Measurements from ENCODE around the gene PPP2R2D.

PPP2R2D gene

DNA sequence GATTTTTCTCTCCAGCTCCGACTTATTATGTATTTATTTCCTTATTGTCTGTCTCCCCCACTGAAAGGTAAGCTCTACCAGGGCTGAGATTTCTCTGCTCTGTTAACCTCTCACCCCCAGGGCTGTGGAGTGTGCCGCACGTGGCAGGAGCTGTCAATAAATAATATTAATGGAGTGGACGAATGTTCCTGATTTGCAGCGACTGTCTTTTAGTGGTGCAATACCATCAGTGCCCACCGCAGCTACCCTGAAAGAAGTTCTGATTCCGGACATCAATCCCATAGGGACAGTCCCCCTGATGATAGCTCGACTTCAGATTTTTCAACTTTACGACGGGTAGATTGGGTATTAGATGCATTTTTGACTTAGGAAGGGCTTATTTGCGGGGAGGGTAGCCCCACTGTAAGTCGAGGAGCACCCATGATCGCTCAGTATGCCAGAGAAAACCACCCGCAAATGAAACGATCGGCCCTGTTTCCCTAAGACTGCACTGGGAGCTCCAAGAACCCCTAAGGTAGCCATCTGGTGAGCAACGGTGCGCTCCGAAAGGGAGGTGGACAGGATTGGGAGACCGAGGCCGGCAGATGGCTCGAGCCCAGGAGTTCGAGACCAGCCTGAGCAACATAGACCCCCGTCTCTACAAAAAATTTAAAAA, 986 bp upstream of the PPP2R2D start:
- peak overlapping the region; percentile 77 for H3K4me3 ChIP-seq (ENCODE audit: low read depth, low read length)
- DNase-seq (ENCODE audit: low read depth), result no peak
- TF ChIP-seq, protein P1, sequence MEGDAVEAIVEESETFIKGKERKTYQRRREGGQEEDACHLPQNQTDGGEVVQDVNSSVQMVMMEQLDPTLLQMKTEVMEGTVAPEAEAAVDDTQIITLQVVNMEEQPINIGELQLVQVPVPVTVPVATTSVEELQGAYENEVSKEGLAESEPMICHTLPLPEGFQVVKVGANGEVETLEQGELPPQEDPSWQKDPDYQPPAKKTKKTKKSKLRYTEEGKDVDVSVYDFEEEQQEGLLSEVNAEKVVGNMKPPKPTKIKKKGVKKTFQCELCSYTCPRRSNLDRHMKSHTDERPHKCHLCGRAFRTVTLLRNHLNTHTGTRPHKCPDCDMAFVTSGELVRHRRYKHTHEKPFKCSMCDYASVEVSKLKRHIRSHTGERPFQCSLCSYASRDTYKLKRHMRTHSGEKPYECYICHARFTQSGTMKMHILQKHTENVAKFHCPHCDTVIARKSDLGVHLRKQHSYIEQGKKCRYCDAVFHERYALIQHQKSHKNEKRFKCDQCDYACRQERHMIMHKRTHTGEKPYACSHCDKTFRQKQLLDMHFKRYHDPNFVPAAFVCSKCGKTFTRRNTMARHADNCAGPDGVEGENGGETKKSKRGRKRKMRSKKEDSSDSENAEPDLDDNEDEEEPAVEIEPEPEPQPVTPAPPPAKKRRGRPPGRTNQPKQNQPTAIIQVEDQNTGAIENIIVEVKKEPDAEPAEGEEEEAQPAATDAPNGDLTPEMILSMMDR (IDR thresholded peaks at IDR 0.05; ENCODE audit: insufficient read depth, low read depth, low read length, missing control alignments), result no peak

DNA sequence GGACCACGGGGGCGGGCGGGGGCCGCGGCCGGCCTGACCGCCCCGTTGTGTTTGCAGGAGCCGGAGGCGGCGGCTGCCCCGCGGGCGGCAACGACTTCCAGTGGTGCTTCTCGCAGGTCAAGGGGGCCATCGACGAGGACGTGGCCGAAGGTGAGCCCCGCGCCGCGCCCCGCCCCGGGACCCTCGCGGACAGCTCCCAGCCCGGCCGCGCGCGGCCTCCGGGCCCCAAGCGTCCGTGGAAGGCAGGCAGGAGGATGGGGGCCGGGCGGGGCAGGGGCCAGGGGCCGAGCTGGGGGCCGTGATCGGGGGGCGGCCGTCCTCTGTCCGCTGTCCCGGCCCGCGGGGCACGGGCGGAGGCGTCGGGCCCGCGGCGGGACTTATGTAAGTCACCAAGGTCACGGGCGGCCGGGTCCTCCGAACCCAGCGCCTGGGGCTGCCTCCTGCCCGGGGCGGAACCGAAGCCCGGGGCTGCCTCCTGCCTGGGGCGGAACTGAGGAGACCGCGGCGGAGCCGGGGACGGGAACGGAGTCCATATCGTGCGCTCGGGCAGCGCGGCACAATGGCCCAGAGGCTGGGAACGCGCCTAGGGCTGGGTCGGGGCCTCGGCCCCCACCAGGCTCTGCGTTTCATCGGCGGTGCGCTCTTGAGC, 497 bp downstream of the PPP2R2D start:
- H3K4me3 ChIP-seq (ENCODE audit: low read depth, low read length), result peak overlapping the region; percentile 72
- peak; percentile 68 for DNase-seq (ENCODE audit: low read depth)
- TF ChIP-seq, protein P1 (IDR thresholded peaks at IDR 0.05; ENCODE audit: insufficient read depth, low read depth, low read length, missing control alignments), result no peak

DNA sequence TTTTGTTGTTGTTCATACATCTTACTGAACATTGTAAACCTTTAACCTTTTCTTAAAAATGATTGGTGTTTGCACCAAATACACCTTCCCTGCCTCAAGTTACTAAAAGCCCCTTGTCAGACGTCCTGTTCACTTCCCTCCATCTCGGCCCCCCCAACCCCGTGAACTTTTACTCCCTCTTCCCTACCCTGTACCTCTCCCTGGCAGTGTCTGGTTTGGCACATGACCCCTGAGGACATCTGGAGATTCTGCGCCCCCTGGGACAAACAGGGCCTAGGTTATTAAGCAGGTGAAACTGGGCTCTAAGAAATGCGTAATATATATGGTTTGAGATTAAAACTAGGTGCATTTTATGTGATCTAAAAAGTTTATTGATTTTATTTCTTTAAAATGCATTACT, 1.4 kb downstream of the PPP2R2D start:
- DNase-seq (ENCODE audit: low read depth), result no peak
- TF ChIP-seq, protein P1 (IDR thresholded peaks at IDR 0.05; ENCODE audit: insufficient read depth, low read depth, low read length, missing control alignments), result no peak
- H3K4me3 ChIP-seq (ENCODE audit: low read depth, low read length), result peak overlapping the region; percentile 72

DNA sequence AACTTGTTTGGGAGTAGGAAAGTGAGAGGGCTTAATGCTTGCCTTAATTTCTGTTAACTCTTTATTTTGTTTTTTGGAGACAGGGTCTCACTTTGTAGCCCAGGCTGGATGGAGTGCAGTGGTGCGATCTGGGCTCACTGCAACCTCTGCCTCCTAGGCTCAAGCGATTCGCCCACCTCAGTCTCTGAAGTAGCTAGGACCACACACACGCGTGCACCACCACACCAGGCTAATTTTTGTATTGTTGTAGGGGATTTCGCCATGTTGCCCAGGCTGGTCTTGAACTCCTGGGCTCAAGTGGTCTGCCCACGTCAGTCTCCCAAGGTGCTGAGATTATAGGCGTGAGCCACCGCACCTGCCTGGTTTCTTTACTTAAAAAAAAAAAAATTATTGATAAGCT, 1.9 kb downstream of the PPP2R2D start:
- TF ChIP-seq, protein P1 (IDR thresholded peaks at IDR 0.05; ENCODE audit: insufficient read depth, low read depth, low read length, missing control alignments), result no peak
- DNase-seq (ENCODE audit: low read depth), result no peak
- peak overlapping the region; percentile 72 for H3K4me3 ChIP-seq (ENCODE audit: low read depth, low read length)

DNA sequence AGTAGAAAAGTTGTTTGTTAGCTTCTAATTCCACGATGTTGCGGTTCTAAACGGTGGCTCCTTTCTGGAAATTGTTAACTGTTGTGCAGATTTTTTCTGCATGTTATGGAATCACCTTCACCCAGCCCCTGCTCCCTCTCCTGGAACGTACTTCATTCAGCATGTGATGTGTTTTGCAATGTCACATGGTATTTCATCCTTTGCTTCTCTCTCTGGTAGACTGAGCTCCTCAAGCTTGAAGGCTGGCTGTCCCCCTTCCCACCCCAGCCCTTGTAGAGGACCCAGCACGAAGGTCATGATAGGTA, 4.4 kb downstream of the PPP2R2D start:
- TF ChIP-seq, protein P1 (IDR thresholded peaks at IDR 0.05; ENCODE audit: insufficient read depth, low read depth, low read length, missing control alignments), result no peak
- no peak overlapping the region for H3K4me3 ChIP-seq (ENCODE audit: low read depth, low read length)
- DNase-seq (ENCODE audit: low read depth), result no peak

DNA sequence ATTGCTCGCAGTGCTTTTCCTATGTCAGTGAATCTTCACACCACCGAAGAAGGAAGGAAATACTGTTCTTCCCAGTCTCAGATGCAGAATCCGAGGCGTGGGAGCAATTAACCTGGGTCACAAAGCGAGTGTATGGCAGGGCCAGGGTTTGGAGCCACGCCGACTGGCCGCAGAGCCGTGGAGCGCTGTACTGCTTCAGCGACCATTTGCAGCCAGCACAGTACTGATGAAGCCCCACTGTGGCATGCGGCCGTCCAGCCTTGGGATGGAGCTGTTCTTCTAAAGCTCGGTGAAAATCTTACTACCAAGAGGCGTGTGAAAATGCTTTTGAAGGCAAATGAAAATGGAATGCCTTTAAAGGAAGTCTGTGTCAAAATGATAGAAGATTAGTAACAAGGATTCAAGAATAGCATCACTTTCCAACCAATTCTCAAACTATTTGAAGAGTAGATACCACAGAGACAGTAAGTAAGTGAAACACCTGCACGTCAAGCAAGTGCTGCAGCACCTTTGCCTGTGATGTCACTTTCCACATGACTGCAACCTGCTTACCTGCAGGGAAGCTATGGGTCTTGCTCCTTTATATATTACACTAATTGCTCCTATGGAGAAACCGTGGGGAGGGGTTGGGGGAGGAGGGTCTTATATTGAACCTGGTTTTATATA, 4.9 kb downstream of the PPP2R2D start:
- TF ChIP-seq, protein P1 (IDR thresholded peaks at IDR 0.05; ENCODE audit: insufficient read depth, low read depth, low read length, missing control alignments), result no peak
- H3K4me3 ChIP-seq (ENCODE audit: low read depth, low read length), result no peak overlapping the region
- DNase-seq (ENCODE audit: low read depth), result no peak

Data from GM12865 (cell line).